ENCODE measurements around the gene PRSS27. TPM values are rescaled to one million over a fixed set of nuclear protein-coding genes. Genes with fewer than 3 reads are reported as not detected.

PRSS27 gene
- total RNA-seq, 2 donors from 2014 or later, result 4.4 to 8.7 TPM

DNA sequence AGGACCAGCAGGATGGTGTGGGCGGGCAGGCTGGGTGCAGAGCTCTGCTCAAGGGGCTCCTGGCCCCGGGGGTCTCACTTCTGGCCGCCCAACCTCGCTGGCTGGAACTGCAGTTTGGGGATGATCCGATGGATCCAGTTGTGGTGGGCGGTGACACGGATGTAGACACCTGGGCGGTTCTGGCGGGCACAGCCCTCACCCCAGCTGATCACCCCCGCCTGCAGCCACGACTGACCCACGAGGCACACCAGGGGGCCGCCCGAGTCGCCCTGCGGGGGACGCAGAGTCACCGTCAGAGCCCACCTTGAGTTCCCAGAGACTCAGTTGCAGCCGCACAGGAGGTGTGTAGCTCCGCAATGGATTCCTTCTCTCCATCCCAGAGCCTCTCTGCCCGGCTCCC, 7.5 kb downstream of the PRSS27 start:
- no peaks in the 10 kb centered on the region for H3K9me3 ChIP-seq
- H3K27ac ChIP-seq, result no peak overlapping the region
- DNase-seq (ENCODE audit: low spot score) (no peak), ATAC-seq (ENCODE audit: insufficient number of reproducible peaks, low FRiP score, low read depth) (no peak)
- H3K4me1 ChIP-seq (ENCODE audit: control insufficient read depth in 1 of 2, low read depth in 2 of 2), result peaks cover 0 to 6% of the 10 kb centered on the region in 2 donors
- H3K27me3 ChIP-seq (replicated peaks; ENCODE audit: insufficient read depth), result no peaks in the 10 kb centered on the region
- peaks cover 11% of the 10 kb centered on the region for H3K36me3 ChIP-seq
- TF ChIP-seq, protein P1, sequence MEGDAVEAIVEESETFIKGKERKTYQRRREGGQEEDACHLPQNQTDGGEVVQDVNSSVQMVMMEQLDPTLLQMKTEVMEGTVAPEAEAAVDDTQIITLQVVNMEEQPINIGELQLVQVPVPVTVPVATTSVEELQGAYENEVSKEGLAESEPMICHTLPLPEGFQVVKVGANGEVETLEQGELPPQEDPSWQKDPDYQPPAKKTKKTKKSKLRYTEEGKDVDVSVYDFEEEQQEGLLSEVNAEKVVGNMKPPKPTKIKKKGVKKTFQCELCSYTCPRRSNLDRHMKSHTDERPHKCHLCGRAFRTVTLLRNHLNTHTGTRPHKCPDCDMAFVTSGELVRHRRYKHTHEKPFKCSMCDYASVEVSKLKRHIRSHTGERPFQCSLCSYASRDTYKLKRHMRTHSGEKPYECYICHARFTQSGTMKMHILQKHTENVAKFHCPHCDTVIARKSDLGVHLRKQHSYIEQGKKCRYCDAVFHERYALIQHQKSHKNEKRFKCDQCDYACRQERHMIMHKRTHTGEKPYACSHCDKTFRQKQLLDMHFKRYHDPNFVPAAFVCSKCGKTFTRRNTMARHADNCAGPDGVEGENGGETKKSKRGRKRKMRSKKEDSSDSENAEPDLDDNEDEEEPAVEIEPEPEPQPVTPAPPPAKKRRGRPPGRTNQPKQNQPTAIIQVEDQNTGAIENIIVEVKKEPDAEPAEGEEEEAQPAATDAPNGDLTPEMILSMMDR (IDR thresholded peaks at IDR 0.05), result no peak
- no peak overlapping the region for H3K4me3 ChIP-seq

DNA sequence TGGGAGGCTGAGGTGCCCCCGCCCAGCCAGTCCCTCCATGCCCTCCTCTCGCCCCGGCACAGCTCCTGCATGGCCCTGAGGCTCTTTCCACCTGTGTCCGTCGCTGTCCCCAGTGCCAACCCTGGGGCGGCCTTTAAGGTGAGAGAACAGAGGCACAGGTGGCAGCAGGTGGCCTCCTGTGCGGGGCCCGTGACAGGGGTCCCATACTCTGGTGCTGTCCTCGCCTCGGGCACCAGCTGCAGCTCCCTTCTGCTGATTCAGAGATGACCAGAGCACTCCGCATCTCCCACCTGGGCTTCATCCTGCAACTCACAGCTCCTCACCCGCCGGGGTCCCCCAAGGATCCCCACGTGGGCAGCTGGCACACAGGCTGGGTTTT, 8.0 kb downstream of the PRSS27 start:
- peaks cover 14% of the 10 kb centered on the region for H3K36me3 ChIP-seq
- TF ChIP-seq, protein P1 (IDR thresholded peaks at IDR 0.05), result no peak
- no peaks in the 10 kb centered on the region for H3K27me3 ChIP-seq (replicated peaks; ENCODE audit: insufficient read depth)
- H3K4me1 ChIP-seq (ENCODE audit: control insufficient read depth in 1 of 2, low read depth in 2 of 2), result peaks cover 0 to 6% of the 10 kb centered on the region in 2 donors
- H3K9me3 ChIP-seq, result no peaks in the 10 kb centered on the region
- DNase-seq (ENCODE audit: low spot score) (no peak), ATAC-seq (ENCODE audit: insufficient number of reproducible peaks, low FRiP score, low read depth) (no peak)
- H3K4me3 ChIP-seq, result no peak overlapping the region
- H3K27ac ChIP-seq, result no peak overlapping the region

DNA sequence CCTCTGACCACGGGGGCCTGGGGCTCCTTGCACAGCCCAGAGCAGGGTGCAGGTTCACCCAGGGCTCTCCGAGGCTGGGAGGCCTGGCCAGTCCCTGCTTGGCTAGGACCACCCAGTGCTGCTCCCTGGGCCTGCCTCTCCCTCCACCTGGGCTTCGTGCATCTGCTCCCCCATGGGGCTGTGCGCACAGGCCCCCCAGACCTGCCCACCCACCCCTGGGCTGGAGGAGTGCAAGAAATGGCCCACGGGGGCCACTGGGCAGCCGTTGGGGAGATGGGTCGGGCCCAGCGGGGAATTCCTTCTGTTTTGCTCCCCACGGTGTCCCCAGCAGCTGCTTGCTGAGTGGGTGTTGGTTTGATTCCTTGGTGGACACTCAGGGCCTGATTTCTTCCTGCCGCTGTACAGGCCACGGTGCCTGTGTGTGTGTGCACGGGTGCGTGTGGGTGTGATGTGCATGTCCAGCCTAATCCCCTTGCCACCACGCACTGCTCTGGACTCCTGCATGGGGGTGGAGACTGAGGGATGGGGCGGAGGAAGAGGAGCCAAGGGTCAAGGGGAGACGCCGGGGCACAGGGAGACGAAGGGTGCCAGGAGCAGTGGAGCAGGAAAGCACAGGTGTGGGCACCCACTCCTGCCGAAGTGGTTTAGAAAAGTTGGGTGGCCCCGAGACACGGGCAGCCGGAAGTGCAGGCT, 8.5 kb downstream of the PRSS27 start:
- TF ChIP-seq, protein P1 (IDR thresholded peaks at IDR 0.05), result no peak
- H3K27me3 ChIP-seq (replicated peaks; ENCODE audit: insufficient read depth), result no peaks in the 10 kb centered on the region
- no peak for DNase-seq (ENCODE audit: low spot score)
- H3K9me3 ChIP-seq, result no peaks in the 10 kb centered on the region
- no peak for ATAC-seq (ENCODE audit: insufficient number of reproducible peaks, low FRiP score, low read depth)
- H3K4me1 ChIP-seq (ENCODE audit: control insufficient read depth in 1 of 2, low read depth in 2 of 2), result peaks cover 0 to 6% of the 10 kb centered on the region in 2 donors
- peaks cover 14% of the 10 kb centered on the region for H3K36me3 ChIP-seq
- H3K27ac ChIP-seq, result no peak overlapping the region
- H3K4me3 ChIP-seq, result no peak overlapping the region

DNA sequence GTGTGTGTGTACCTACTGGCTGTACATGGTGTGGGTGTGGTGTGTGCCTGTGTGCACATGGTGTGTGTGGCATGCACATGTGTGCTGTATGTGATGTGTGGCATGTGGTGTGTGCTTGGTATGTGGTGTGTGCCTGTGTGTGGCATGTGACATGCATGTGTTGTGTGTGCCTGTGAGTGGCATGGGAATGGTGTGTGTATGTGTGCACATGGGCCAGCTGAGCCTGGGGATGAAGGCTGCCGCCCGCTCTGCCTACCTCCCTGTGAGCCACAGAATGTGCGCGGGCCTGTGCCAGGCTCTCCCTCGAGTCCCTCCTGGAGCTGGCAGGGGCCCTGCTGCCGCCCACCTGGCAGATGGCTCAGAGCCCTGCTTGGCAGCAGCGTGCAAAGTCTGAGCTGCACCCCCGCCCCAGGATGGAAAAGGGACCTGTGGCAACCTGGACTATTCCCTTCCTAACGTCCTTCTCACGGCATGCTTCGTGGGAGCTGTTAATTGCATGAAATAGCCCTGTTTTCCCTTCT, 9.3 kb downstream of the PRSS27 start:
- no peaks in the 10 kb centered on the region for H3K9me3 ChIP-seq
- H3K27ac ChIP-seq, result no peak overlapping the region
- peaks cover 0 to 3% of the 10 kb centered on the region in 2 donors for H3K4me1 ChIP-seq (ENCODE audit: control insufficient read depth in 1 of 2, low read depth in 2 of 2)
- ATAC-seq (ENCODE audit: insufficient number of reproducible peaks, low FRiP score, low read depth), result no peak
- no peaks in the 10 kb centered on the region for H3K27me3 ChIP-seq (replicated peaks; ENCODE audit: insufficient read depth)
- DNase-seq (ENCODE audit: low spot score), result no peak
- peaks cover 14% of the 10 kb centered on the region for H3K36me3 ChIP-seq
- H3K4me3 ChIP-seq, result no peak overlapping the region
- TF ChIP-seq, protein P1 (IDR thresholded peaks at IDR 0.05), result no peak

DNA sequence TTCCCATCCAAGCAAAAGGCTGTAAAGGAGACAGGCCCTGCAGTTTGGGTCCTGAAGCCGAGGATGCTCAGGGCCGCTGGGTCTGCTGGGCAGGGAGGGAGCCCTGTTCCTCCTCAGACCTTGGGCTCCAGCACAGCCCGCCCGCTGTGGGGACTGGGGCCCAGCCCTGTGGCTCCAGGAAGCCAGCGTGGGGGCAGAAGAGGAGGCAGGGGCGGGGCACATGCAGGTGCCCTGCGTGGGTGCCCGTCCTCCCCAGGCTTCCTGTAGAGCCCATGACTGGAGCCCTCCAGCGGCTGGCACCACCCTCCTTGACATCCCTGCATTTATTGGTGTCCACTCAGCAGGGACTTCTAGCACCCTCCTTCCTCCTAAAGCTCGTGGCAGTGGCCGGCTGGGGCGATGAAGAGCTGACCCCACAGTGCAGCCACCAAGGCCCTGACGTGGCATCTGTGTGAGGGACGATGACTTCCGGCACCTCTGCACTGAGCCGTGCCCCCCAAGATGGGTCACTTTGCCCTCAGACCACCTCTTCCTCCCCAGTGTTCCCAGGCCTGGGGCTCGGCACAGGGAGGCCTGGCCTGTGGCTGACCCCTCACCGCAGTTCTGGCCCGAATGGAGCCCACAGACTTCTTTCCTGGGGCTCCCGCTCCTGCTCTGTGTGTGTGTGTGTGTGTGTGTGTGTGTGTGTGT, 9.9 kb downstream of the PRSS27 start:
- ATAC-seq (ENCODE audit: insufficient number of reproducible peaks, low FRiP score, low read depth) (no peak), DNase-seq (ENCODE audit: low spot score) (no peak)
- peaks cover 14% of the 10 kb centered on the region for H3K36me3 ChIP-seq

More for the DNA sequence above, 9.9 kb downstream of the PRSS27 start:
- Histone ChIP-seq H3K9me3 (no peaks in the 10 kb centered on the region), H3K4me3 (no peak overlapping the region), H3K4me1 (ENCODE audit: control insufficient read depth in 1 of 2, low read depth in 2 of 2) (no peaks in the 10 kb centered on the region), H3K27ac (no peak overlapping the region), H3K27me3 (replicated peaks; ENCODE audit: insufficient read depth) (no peaks in the 10 kb centered on the region)
- TF ChIP-seq, protein P1 (IDR thresholded peaks at IDR 0.05), result no peak
